Effector CD4-positive, alpha-beta T cell (primary cell): ENCODE measurements around the gene KIF25.
"Not testable (repeated sequence)": the region's sequence is repeated elsewhere in the genome, so short reads cannot be mapped to it uniquely, and the experiment has no call there.

ENCODE experiments used
- DNase-seq: peaks from one replicate; pipeline ENCODE4 v3.0.0-alpha.2; 2020

Gene KIF25

DNA sequence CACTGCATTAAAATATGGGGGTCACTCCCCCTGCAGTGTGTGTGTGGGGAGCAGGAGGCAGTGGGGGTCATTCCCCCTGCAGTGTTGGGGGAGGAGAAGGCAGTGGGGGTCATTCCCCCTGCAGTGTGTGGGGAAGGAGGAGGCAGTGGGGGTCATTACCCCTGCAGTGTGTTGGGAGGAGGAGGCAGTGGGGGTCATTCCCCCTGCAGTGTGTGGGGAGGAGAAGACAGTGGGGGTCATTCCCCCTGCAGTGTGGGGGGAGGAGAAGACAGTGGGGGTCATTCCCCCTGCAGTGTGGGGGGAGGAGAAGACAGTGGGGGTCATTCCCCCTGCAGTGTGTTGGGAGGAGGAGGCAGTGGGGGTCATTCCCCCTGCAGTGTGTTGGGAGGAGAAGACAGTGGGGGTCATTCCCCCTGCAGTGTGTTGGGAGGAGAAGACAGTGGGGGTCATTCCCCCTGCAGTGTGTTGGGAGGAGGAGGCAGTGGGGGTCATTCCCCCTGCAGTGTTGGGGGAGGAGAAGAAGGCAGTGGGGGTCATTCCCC lies 21.3 kb upstream of the KIF25 start:
- not testable (repeated sequence) for DNase-seq

DNA sequence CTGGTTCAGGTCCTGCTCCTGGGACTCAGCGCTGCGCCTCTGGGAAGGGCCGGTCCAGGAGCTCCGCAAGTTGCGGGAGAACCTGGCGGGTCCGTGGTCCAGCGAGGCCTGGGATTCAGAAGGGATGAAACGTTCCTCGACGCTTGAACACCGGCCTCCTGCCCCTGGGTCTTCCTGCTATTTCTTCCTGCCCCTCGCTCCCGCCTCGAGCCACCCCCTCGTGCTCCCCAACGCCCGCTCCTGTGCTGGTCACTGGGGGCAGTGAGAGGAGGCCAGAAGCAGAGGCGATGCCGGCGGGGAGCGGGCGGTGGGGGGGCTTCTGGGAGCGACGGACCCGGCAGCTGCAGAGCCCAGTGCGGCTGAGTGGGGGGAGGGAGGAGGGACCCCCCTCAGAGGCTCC lies 20.8 kb upstream of the KIF25 start:
- DNase-seq: no peak

DNA sequence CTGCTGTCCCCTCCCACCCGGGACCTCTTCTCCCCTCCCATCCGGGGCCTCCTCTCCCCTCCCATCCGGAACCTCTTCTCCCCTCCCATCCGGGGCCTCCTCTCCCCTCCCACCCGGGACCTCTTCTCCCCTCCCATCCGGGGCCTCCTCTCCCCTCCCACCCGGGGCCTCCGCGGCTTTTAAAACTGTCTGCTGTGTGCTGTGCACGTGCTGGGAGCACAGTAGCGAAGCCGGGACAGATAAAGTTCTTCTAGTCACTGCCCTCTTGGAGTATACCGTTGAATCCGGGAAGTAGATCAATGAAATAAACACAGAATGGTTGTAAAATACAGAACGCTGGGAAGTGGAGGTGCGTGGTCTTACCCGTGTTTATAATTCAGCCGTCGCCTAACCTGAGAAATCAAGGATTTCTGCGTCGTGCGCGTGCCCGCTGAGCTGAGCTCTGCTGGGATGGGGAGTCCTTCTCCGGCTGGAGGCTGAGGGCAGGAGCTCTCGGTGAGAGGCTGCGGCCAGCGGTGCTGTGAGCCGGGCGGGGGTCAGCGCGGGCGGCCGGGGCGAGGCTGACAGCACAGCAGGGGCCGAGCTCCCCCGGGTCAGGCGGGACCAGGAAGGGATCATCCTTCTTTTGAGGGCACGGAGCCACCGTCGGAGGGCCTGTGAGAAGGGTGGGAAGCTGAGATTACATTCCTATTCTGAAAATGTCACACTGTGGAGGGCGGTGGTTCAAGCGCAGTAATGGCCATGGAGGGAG lies 19.6 kb upstream of the KIF25 start:
- DNase-seq: no peak

DNA sequence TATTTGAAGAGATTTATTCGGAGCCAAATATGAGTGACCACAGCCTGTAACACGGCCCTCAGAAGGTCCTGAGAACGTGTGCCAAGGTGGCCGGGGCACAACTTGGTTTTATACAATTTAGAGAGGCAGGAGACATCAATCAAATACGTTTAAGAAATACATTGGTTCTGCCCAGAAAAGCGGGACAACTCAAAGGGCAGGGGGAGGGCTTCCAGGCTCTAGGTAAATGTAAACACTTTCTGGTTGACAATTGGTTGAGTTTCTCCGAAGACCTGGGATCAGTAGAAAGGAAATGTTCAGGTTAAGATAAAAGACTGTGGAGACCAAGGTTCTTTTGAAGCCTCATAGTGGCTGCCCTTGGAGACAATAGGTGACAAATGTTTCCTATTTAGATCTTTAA lies 18.9 kb upstream of the KIF25 start:
- DNase-seq: no peak

DNA sequence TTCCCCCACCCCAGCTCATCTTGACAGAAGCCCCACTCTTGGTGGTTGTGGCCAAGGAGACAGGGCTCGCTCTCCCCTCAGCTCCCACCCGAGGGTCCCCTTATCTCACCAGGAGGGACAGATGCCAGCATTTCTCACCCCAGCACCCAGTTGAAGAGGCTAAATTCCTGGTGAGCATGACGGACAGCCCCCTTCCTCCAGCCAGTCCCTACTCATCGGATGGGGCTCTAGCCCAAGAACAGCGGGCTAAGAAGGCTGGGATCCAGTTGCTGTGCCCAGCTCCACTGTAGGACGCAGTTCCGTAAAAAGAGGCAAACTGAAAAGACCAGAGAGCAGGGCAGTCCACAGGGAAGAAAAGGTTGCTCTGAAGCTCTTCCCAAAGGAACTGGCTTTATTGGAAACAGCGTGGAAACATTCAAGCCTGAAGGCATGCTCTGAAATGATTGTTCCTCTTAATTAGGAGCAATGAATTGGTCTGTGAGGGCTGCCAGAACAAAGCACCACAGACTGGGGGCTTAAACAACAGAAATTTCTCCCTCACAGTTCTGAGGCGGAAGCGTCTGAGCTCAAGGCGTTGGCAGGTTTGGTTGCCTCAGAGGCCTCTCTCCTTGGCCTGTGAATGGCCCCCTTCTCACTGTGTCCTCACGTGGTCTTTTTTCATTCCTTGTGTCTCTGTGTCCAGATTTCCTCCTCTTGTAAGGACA lies 17.9 kb upstream of the KIF25 start:
- no peak for DNase-seq

DNA sequence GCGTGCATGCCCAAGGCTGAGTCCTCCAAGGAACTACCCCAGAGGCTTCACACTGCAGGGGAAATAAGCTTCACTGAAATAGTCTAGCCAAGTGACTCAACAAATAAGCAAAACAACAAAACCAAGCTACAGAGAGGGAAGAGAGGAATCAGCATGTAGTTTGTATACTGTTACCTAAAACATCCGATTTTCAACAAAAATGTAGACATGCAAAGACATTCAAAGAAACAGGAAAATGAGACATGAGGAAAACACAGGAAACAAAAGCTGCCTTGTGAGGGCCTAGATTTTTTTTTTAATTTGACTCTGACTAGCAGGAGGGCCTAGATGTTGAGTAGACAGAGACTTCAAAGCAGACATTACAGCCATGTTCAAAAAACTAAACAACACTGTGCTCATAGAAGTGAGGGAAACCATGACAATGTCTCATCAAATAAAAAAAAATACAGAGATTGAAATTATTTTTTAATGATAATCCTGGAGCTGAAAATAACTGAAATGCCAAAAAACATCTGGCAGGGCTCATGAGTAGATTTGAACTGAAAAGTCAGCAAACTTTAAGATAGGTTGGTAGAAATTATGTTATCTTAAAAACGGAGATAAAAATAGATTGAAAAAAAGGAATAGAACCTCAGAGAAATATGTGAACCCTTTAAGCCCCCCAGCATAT lies 16.4 kb upstream of the KIF25 start:
- DNase-seq: no peak

DNA sequence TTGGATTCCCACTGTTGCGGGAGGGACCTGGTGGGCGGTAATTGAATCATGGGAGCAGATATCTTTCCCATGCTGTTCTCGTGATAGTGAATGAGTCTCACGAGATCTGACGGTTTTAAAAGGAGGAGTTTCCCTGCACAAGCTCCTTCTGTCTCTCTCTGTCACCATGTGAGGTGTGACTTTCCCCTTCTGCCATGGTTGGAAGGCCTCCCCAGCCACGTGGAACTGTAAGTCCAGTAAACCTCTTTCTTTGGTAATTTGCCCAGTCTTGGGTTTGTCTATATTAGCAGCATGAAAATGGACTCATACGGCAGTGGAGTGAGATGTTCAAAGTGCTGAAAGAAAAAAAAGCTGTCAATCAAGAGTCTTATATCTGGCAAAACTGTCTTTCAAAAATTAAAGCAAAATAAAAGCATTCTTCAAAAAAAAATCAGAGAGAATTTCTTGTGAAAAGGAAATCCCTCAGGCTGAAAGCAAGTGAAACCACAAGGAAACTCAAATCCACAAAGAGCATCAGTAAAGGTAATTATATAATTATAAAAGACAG lies 15.5 kb upstream of the KIF25 start:
- DNase-seq: no peak

DNA sequence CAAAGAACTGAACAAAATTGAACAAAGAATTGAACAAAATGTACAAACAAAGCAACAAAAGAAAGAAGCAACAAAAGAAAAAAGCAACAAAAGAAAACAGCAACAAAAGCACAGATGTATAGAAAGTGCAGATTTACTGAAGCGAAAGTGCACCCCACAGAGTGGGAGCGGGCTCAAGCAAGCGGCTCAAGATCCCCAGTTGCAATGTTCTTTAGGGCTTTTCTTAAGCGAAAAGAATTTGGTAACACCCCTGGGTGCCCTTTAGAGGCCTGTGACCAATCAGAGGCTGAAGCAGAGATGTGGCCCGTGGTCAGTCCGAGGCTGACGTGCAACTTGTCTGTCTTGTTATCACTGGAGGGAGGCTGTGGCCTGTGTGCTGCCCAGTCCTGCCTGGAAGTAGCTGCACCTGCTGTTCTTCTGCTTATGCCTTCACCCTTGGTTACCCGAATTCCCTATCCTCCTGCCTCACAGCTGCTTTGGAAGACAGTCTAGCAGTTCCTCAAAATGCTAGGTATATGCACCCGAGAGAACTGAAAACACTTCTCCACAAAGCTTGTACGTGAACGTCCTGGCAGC lies 13.2 kb upstream of the KIF25 start:
- DNase-seq: no peak

DNA sequence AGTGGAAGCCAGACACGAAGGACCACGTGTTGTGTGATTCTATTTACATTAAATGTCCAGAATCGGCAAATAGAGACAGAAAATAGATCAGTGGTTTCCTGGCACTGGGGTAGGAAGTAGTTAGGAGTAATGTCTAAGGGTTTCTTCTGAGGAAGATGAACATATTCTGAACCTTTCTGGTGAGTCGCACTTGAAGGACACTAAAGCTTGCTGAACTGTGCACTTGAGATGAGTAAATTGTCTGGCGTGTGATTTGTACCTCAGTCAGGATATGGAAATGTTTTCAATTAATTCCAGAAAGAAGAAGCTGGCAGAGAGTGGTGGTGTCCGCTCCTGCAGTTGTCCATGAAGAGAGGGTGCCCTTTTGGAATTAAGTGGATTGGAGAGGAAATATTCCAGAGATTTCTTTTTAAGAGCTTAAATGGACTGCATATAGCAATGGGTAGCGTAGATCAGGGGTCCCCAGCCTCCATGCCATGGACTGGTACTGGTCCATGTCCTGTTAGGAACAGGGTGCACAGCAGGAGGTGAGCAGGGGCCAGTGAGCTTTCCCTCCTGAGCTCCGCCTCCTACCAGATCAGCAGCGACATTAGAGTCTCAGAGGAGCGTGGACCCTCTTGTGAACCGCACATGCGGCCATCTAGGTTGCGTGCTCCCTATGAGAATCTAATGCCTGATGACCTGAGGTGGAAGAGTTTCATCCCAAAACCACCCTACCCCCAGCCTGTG lies 12.4 kb upstream of the KIF25 start:
- no peak for DNase-seq

DNA sequence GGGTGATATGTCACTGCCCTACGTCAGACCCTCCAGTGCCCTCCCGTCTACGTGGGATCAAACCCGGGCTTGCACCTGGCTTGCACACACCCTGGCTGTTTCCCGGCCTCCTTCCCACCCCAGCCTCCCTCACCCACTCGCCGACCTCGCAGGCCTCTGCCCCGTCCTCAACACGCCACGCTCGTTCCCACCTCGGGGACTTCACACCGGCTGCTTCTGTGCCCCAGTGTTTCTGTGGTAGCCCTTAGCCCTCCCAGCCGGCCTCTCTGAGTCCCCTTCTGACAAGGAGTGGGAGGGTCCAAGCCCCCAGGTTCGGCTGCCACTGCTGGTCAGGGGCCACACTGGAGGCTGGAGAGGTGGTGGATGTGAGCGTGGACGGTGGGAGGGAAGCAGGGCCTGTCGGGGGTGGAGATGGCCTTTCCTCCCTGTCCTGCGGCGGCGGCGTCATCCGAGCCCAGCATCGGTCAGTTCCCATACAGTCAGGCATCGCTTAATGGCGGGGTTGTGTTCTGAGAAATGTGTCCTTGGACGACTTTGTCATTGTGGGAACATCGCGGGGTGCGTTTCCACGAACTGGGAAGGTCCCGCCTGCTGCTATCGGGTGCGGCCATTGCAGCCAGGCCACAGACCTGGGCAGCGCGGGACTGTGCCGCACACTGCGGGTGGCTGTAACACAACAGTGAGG lies 11.4 kb upstream of the KIF25 start:
- DNase-seq: no peak

DNA sequence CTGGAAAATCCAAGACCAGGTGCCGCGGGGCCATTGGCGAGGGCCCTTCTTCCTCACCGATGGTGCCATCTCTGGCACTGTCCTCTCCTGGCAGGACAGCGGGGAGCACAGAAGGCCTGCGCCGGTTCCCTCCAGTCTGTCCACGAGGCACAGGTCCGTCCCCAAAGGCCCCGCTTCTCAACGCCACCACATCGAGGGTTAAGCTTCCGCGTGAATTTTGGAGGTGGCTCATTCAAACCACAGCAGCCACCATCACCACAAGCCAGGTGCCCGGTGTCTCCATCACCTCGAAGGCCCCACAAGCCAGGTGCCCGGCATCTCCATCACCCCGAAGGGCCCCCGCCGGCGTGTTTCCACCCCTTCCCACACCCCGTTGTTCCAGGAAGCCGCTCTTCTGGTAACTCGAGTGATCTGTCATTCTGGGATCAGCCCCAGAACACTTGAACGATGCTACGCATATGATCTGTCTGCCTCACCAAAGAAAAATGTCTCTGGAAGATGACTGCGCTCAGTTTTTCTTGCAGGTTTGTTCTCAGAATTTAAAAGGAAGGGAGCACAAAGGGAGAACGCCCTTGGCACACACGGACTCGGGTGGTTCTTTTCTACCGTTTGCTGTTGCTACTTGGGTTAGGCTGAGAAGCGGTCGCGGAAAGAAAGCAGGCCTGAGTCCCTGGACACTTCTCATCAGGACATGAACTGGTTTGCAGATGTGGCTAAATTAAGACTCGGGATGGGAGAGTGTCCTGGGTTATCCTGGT lies 9.9 kb upstream of the KIF25 start:
- DNase-seq: no peak

DNA sequence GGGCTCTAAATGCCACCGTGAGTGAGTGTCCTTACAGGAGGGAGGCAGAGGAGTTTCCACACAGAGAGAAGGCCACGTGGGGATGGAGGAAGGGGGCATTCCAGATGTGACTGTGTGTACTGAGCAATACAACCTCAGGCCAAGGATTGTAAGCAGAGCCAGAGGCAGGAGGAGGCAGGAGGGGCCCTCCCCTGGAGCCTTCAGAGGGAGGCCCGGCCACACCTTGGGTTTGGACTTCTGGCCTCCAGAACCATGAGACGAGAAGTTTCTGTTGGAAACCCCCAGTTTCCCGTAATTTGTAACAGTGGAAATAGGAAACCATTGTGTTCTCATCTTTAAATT lies 9.3 kb upstream of the KIF25 start:
- no peak for DNase-seq

DNA sequence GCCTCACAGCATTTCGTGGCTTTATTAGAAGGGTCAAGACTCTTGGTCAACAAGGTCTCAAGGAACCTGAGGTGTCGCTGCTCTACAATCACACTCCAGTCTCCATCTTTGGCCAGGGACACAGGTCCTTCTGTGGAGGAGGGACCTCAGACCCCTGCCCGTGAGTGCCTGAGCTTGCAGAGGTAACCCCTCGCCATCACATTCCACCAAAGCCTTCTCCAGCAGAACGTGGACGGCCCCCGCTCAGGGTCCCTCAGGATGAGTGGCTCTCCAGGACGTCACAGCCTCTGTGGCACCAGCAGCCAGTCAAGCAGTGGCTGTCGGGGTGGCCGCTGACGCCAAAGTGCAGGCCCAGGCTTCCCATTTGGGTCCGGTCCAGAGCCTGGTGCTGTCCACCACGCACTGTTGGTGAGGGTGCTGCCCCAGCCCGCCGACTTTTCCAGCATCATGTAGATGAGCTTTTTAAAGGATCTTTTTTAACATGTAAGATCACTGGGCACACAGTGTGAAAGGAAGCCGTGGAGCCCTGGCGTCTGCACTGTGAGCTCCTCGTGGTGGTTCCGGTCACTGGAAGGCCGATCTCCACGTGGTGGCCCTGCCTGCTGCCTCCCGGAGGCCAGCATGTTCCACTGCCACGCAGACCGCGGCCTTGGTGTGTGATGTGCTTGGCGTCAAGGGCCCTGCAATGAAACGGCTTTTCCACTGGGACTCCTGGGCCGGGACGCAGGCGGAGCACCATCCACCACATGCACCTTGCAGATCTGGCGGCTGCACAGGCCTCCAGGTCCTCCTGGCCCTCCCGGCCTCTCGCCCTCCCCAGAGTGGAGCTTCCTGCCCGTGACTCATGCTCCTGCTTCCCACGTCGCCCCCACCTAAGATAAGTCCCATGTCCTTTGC lies 8.3 kb upstream of the KIF25 start:
- no peak for DNase-seq

DNA sequence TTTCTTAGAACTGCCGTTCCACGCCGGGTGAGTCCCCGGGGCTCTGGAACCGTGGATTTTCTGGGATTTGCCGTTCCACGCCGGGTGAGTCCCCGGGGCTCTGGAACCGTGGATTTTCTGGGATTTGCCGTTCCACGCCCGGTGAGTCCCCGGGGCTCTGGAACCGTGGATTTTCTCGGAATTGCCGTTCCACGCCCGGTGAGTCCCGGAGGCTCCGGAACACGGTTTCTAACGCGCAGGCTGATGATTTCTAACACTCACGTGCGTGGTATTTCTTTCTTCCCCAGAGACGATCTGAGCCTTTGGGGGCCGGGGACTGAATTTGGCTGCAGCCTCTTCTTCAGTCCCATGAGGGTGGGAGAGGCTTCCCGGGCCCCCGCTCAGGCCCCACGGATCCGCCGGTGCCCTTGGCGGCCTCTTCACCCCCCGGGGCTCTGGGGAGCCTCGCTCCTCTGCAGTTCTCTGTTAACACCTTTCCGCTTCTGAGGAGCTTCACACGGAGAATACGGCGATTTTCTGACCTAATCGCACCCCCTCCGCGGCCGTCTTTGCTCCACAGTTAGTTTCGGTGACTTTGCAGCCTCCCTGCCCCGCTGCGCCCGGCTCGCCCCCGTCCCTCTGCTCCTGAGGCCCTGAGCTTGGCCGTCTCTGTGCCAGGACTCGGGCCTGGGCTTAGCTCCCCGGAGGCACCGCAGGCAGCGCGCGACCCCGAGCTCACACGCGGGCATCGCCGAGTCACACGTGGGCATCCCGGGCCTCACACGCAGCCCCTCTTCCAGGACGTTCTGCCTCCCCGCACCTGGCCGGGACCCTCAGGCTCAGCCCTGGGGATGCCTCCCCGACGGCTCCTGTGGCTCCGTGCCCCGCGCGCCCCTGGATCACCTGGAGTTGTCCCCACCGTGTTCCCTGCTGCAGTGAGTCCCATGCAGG lies 7.2 kb upstream of the KIF25 start:
- no peak for DNase-seq

DNA sequence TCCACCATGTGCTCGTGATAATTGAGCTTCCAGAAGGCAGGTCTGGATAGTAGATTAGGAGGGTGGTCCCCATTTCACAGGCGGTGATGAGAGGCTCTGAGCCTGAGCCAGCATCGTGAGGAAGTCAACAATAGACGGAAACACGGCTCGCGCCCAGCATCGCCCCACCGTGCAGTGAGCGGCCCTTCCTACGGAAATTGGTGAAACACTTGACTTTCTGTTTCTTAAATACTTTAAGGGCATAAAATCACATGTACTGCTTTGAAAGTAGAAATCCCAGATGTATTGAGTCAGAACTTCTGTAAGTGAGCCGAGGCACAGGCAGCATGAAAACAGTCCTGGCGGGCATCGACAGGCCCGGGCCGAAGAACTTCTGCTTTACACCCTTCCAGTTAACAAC lies 4.3 kb upstream of the KIF25 start:
- DNase-seq: no peak

DNA sequence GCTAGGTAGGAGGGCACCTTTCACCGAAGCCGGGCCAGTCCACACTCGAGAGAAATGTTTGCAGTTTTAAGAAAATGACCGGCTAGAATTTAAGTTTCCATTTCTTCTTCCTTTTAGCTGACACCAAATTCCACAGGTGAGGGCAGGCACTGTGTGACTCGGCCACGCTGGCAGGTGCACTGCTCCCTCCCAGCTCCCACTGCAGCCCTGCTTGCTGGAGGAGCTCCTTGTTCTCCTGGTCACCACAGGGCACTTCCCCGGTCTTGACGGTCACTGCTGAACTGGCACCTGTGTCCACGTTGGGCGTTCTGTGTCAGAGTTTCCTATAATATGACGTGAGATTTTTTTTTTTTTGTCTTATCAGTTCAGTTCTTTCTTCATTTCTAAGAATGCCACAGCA lies 3.6 kb upstream of the KIF25 start:
- DNase-seq: no peak

DNA sequence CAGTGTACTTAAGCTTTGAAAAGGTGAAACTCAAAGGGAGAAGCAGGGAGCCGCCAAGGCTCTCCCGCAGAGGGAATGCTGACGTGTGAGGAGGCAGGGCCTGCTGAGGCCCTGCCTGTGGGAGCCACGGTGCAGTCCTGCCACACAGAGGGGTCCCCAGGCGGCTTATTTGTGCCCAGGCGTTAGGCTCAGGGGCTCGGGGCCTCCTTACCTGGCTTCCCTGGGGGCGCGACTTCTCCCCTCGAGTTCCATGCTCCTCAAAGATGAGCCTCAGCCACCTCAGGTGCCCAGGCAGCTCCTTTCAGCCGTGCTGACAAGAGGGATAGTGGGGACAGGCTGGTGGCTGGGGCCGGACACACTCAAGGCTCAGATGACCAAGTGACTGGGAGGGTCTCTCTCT lies 2.2 kb upstream of the KIF25 start:
- DNase-seq: no peak

DNA sequence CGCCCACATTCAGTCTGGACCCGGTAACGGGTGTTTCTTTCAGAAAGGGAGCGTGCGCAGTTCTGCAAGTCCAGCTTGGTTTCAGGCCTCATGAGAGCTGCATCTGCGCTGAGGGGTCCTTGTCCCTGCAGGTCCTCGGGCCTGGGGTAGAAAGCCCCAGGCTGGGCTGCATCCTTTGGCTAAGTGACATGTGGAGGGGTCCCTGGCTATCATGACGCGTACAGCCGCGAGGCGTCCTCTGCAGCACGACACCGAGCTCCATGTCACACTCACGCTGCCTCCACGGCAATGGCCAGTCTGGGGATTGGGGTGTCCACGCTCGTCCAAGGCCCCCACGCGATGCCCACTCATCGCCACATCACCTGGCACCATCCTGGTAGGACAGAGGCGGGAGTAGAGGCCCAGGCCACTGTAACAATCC lies 1.7 kb upstream of the KIF25 start:
- DNase-seq: no peak
